Mesendoderm (in vitro differentiated cells): ENCODE data around the gene HMBS.

Experiments used
- DNase-seq: peaks from one replicate; pipeline ENCODE4 v3.0.0; 2013
- H2AK5ac ChIP-seq: 2 replicates; pipeline ENCODE4 v1.6.1; 2013; ENCODE audit warnings: low read length, inconsistent platforms
- H2BK120ac ChIP-seq: 2 replicates; pipeline ENCODE4 v1.6.1; 2013; ENCODE audit warnings: low read depth, mild to moderate bottlenecking, low read length, moderate library complexity, mixed read lengths
- H2BK15ac ChIP-seq: replicated peaks from 2 replicates; pipeline ENCODE4 v1.6.1; 2013; ENCODE audit warnings: low read depth, mild to moderate bottlenecking, moderate library complexity
- H2BK5ac ChIP-seq: 2 replicates; pipeline ENCODE4 v1.6.1; 2013; ENCODE audit warnings: low read length, inconsistent platforms
- H3K18ac ChIP-seq: 2 replicates; pipeline ENCODE4 v1.6.1; 2013; ENCODE audit warnings: mild to moderate bottlenecking, low read length, mixed read lengths
- H3K23ac ChIP-seq: one replicate; pipeline ENCODE4 v1.6.1; 2013; ENCODE audit warnings: low read length
- H3K27ac ChIP-seq: 2 replicates; pipeline ENCODE4 v1.5.1; 2013; ENCODE audit warnings: low read depth, mild to moderate bottlenecking, inconsistent platforms, low read length, moderate library complexity
- H3K27me3 ChIP-seq: 2 replicates; pipeline ENCODE4 v1.6.1; 2013; ENCODE audit warnings: low read length, control low read depth, mild to moderate bottlenecking, inconsistent platforms; ENCODE audit not compliant: insufficient read depth, poor library complexity
- H3K36me3 ChIP-seq: 2 replicates; pipeline ENCODE4 v1.6.1; 2013; ENCODE audit warnings: low read length, inconsistent platforms; ENCODE audit not compliant: control insufficient read depth, insufficient read depth
- H3K4ac ChIP-seq: one replicate; pipeline ENCODE4 v1.6.1; 2013; ENCODE audit warnings: low read depth, mild to moderate bottlenecking, low read length, moderate library complexity
- H3K4me1 ChIP-seq: 2 replicates; pipeline ENCODE4 v1.6.1; 2013; ENCODE audit warnings: low read depth, low read length, inconsistent platforms; ENCODE audit not compliant: control insufficient read depth
- H3K4me2 ChIP-seq: 2 replicates; pipeline ENCODE4 v1.6.1; 2013; ENCODE audit warnings: low read length
- H3K4me3 ChIP-seq: 2 replicates; pipeline ENCODE4 v1.5.1; 2013; ENCODE audit warnings: mild to moderate bottlenecking, low read length
- H3K56ac ChIP-seq: one replicate; pipeline ENCODE4 v1.6.1; 2013; ENCODE audit warnings: low read length
- H3K79me1 ChIP-seq: 2 replicates; pipeline ENCODE4 v1.6.1; 2013; ENCODE audit warnings: low read length, inconsistent platforms
- H3K79me2 ChIP-seq: 2 replicates; pipeline ENCODE4 v1.6.1; 2013; ENCODE audit warnings: mild to moderate bottlenecking, low read length; ENCODE audit not compliant: control insufficient read depth, insufficient read depth
- H3K9ac ChIP-seq: 2 replicates; pipeline ENCODE4 v1.6.1; 2013; ENCODE audit warnings: low read length, inconsistent platforms
- H4K5ac ChIP-seq: one replicate; pipeline ENCODE4 v1.6.1; 2013; ENCODE audit warnings: low read length
- H4K8ac ChIP-seq: one replicate; pipeline ENCODE4 v1.6.1; 2013; ENCODE audit warnings: low read depth, mild to moderate bottlenecking, control low read depth, low read length, moderate library complexity
- WGBS: extraction: QIAGEN DNeasy Blood & Tissue Kit; methylation state at CpG from one replicate; pipeline ENCODE4 v1.1.7; 2013; ENCODE audit warnings: low lambda C conversion rate, missing lambda C conversion rate; ENCODE audit not compliant: insufficient coverage; ENCODE audit errors: extremely low coverage; 5-methylcytosine and 5-hydroxymethylcytosine counted together

The HMBS gene

GRCh38 chr11:119044708-119045107 lies 40.0 kb upstream of the HMBS start:
- Histone ChIP-seq H3K4me1 (no peaks in the 10 kb centered on the region), H3K4me3 (no peak overlapping the region), H4K5ac (no peak overlapping the region), H3K27me3 (no peaks in the 10 kb centered on the region), H3K79me2 (no peaks in the 10 kb centered on the region), H3K56ac (no peak overlapping the region), H2BK5ac (no peak overlapping the region), H4K8ac (no peak overlapping the region), H2BK15ac (no peak overlapping the region), H3K18ac (no peak overlapping the region), H3K36me3 (peaks cover 21% of the 10 kb centered on the region), H3K27ac (no peak overlapping the region), H3K9ac (no peak overlapping the region), H3K23ac (no peak overlapping the region), H2BK120ac (no peak overlapping the region), H3K4me2 (no peak overlapping the region), H3K79me1 (no peaks in the 10 kb centered on the region), H3K4ac (no peak overlapping the region), H2AK5ac (no peak overlapping the region)
- DNase-seq = peak; percentile 48
- no CpG with 5 or more reads among the region's 6 CpGs for WGBS

- H3K56ac ChIP-seq = no peak overlapping the region
- H4K5ac ChIP-seq = no peak overlapping the region
- no peaks in the 10 kb centered on the region for H3K79me1 ChIP-seq
- H3K4me3 ChIP-seq = no peak overlapping the region
- H3K18ac ChIP-seq = no peak overlapping the region
- H2BK15ac ChIP-seq = no peak overlapping the region
- no peak overlapping the region for H3K4me2 ChIP-seq
- no peaks in the 10 kb centered on the region for H3K27me3 ChIP-seq
- H3K79me2 ChIP-seq = no peaks in the 10 kb centered on the region
- no peak overlapping the region for H2BK120ac ChIP-seq
- H3K27ac ChIP-seq = no peak overlapping the region
- H4K8ac ChIP-seq = no peak overlapping the region
- H2BK5ac ChIP-seq = no peak overlapping the region
- no peak overlapping the region for H3K23ac ChIP-seq
- no peak overlapping the region for H2AK5ac ChIP-seq
- peaks cover 27% of the 10 kb centered on the region for H3K36me3 ChIP-seq
- no peak overlapping the region for H3K4ac ChIP-seq
- no peak for DNase-seq
- no CpG with 5 or more reads among the region's 6 CpGs for WGBS
- no peak overlapping the region for H3K9ac ChIP-seq
- no peaks in the 10 kb centered on the region for H3K4me1 ChIP-seq
These were observed 38.2 kb upstream of the HMBS start for GRCh38 chr11:119046489-119046888.

- no peak for DNase-seq
- no peak overlapping the region for H2BK15ac ChIP-seq
- H4K5ac ChIP-seq = no peak overlapping the region
- no peaks in the 10 kb centered on the region for H3K79me2 ChIP-seq
- peaks cover 27% of the 10 kb centered on the region for H3K36me3 ChIP-seq
- no peak overlapping the region for H4K8ac ChIP-seq
- no peak overlapping the region for H2BK120ac ChIP-seq
- no CpG with 5 or more reads among the region's 6 CpGs for WGBS
- H2BK5ac ChIP-seq = no peak overlapping the region
- H3K23ac ChIP-seq = no peak overlapping the region
- H2AK5ac ChIP-seq = no peak overlapping the region
- no peaks in the 10 kb centered on the region for H3K79me1 ChIP-seq
- H3K27me3 ChIP-seq = no peaks in the 10 kb centered on the region
- H3K4me2 ChIP-seq = no peak overlapping the region
- no peaks in the 10 kb centered on the region for H3K4me1 ChIP-seq
- H3K4ac ChIP-seq = no peak overlapping the region
- H3K27ac ChIP-seq = no peak overlapping the region
- no peak overlapping the region for H3K18ac ChIP-seq
- H3K9ac ChIP-seq = no peak overlapping the region
- H3K56ac ChIP-seq = no peak overlapping the region
- no peak overlapping the region for H3K4me3 ChIP-seq
These were observed 37.5 kb upstream of the HMBS start for GRCh38 chr11:119047205-119047604.

- Histone ChIP-seq H2BK120ac (no peak overlapping the region), H3K9ac (no peak overlapping the region), H3K18ac (no peak overlapping the region), H3K36me3 (peaks cover 33% of the 10 kb centered on the region), H2AK5ac (no peak overlapping the region), H4K5ac (no peak overlapping the region), H3K4me1 (no peaks in the 10 kb centered on the region), H2BK15ac (no peak overlapping the region), H3K79me1 (peaks cover 5% of the 10 kb centered on the region), H3K56ac (no peak overlapping the region), H3K23ac (no peak overlapping the region), H3K4ac (no peak overlapping the region), H3K27me3 (no peaks in the 10 kb centered on the region), H3K4me2 (no peak overlapping the region), H3K4me3 (no peak overlapping the region), H3K79me2 (no peaks in the 10 kb centered on the region), H2BK5ac (no peak overlapping the region), H3K27ac (no peak overlapping the region), H4K8ac (no peak overlapping the region)
- no CpG with 5 or more reads among the region's 9 CpGs for WGBS
- no peak for DNase-seq
These were observed 36.0 kb upstream of the HMBS start for GRCh38 chr11:119048644-119049043.

GRCh38 chr11:119049081-119049480 lies 35.6 kb upstream of the HMBS start:
- Histone ChIP-seq H3K18ac (no peak overlapping the region), H3K79me1 (peaks cover 8% of the 10 kb centered on the region), H2BK15ac (no peak overlapping the region), H3K4me1 (no peaks in the 10 kb centered on the region), H3K56ac (no peak overlapping the region), H3K9ac (no peak overlapping the region), H2AK5ac (no peak overlapping the region), H3K27me3 (no peaks in the 10 kb centered on the region), H2BK120ac (no peak overlapping the region), H3K23ac (no peak overlapping the region), H2BK5ac (no peak overlapping the region), H3K4ac (no peak overlapping the region), H3K79me2 (no peaks in the 10 kb centered on the region), H3K4me2 (no peak overlapping the region), H3K27ac (no peak overlapping the region), H3K4me3 (no peak overlapping the region), H4K8ac (no peak overlapping the region), H4K5ac (no peak overlapping the region), H3K36me3 (peaks cover 36% of the 10 kb centered on the region)
- no peak for DNase-seq
- WGBS = no CpG with 5 or more reads among the region's 7 CpGs

GRCh38 chr11:119051440-119052162 lies 33.1 kb upstream of the HMBS start:
- H3K4me1 ChIP-seq = peaks cover 4% of the 10 kb centered on the region
- no peak overlapping the region for H2BK15ac ChIP-seq
- H3K4me2 ChIP-seq = no peak overlapping the region
- no peak for DNase-seq
- H3K79me2 ChIP-seq = peaks cover 18% of the 10 kb centered on the region
- no CpG with 5 or more reads among the region's 17 CpGs for WGBS
- no peak overlapping the region for H3K27ac ChIP-seq
- H3K36me3 ChIP-seq = peaks cover 47% of the 10 kb centered on the region
- no peak overlapping the region for H3K4ac ChIP-seq
- H4K8ac ChIP-seq = no peak overlapping the region
- H3K4me3 ChIP-seq = no peak overlapping the region
- H3K79me1 ChIP-seq = peaks cover 29% of the 10 kb centered on the region
- no peak overlapping the region for H2AK5ac ChIP-seq
- H3K56ac ChIP-seq = no peak overlapping the region
- H2BK5ac ChIP-seq = no peak overlapping the region
- H4K5ac ChIP-seq = no peak overlapping the region
- no peak overlapping the region for H3K23ac ChIP-seq
- no peak overlapping the region for H3K9ac ChIP-seq
- no peak overlapping the region for H2BK120ac ChIP-seq
- H3K27me3 ChIP-seq = no peaks in the 10 kb centered on the region
- H3K18ac ChIP-seq = no peak overlapping the region
